ENCODE measurements around the gene NAB2.
A peak's percentile ranks its signal among the peaks of the same experiment; 100 is the strongest.

NAB2 gene

GRCh38 chr12:57109207-57110103, 20.5 kb downstream of the NAB2 start:
- TF ChIP-seq, protein P1, sequence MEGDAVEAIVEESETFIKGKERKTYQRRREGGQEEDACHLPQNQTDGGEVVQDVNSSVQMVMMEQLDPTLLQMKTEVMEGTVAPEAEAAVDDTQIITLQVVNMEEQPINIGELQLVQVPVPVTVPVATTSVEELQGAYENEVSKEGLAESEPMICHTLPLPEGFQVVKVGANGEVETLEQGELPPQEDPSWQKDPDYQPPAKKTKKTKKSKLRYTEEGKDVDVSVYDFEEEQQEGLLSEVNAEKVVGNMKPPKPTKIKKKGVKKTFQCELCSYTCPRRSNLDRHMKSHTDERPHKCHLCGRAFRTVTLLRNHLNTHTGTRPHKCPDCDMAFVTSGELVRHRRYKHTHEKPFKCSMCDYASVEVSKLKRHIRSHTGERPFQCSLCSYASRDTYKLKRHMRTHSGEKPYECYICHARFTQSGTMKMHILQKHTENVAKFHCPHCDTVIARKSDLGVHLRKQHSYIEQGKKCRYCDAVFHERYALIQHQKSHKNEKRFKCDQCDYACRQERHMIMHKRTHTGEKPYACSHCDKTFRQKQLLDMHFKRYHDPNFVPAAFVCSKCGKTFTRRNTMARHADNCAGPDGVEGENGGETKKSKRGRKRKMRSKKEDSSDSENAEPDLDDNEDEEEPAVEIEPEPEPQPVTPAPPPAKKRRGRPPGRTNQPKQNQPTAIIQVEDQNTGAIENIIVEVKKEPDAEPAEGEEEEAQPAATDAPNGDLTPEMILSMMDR (IDR thresholded peaks at IDR 0.05; ENCODE audit: insufficient read depth, low read depth, low read length, missing control alignments) = no peak
- no peak for DNase-seq (ENCODE audit: low read depth)
- peak overlapping the region; percentile 98 for H3K4me3 ChIP-seq (ENCODE audit: low read depth, low read length)

- peak; percentile 89 for DNase-seq (ENCODE audit: low read depth)
- H3K4me3 ChIP-seq (ENCODE audit: low read depth, low read length) = peak overlapping the region; percentile 98
- TF ChIP-seq, protein P1 (IDR thresholded peaks at IDR 0.05; ENCODE audit: insufficient read depth, low read depth, low read length, missing control alignments) = no peak
Measured at GRCh38 chr12:57110104-57111030, 21.5 kb downstream of the NAB2 start.

GRCh38 chr12:57111031-57111734, 22.3 kb downstream of the NAB2 start, which contains the start of gene STAT6:
Gene STAT6 (minus strand): TSS chr12:57111362. CDS start chr12:57108278, 3,084 bp downstream.
- peak; percentile 93 for DNase-seq (ENCODE audit: low read depth)
- H3K4me3 ChIP-seq (ENCODE audit: low read depth, low read length) = peak within 1 kb of the TSS; percentile 98
- TF ChIP-seq, protein P1 (IDR thresholded peaks at IDR 0.05; ENCODE audit: insufficient read depth, low read depth, low read length, missing control alignments) = no peak

- TF ChIP-seq, protein P1 (IDR thresholded peaks at IDR 0.05; ENCODE audit: insufficient read depth, low read depth, low read length, missing control alignments) = peak; percentile 77
- H3K4me3 ChIP-seq (ENCODE audit: low read depth, low read length) = peak overlapping the region; percentile 98
- DNase-seq (ENCODE audit: low read depth) = no peak
Measured at GRCh38 chr12:57112492-57113294, 23.8 kb downstream of the NAB2 start.

DNA sequence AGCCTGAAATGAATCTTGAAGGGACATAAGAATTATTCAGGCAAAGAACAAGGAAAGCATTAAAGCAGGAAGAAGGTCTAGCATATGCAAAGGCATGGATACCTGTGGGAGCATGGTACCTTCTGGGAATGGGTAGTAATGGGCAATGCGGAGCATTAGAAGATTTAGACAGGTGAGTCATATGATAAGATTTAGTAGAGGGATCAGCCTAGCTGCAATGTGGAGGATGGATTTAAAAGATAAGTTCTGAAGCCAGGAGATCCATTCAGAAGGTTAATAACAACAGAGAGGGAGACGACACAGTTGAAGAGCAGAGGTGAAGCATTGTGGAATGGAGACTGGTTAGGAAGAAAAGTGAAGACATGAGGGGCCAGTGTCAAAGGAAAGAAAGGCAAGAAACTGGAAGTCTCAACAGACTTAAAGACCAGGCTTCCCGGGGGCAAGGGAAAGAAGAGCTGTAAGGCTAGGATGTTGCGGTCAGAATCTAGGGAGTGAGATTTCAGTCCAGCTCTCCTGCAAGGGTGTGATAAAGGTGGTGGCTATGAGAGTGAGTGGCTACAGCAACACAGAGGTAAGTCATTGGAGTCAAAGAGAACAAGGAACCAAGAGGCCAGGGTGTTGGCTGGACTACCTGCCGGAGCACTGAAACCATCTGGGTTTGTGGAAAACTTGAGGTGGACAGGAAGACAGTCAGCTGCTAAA, 27.8 kb downstream of the NAB2 start:
- DNase-seq (ENCODE audit: low read depth) = no peak
- H3K4me3 ChIP-seq (ENCODE audit: low read depth, low read length) = no peak overlapping the region
- TF ChIP-seq, protein P1 (IDR thresholded peaks at IDR 0.05; ENCODE audit: insufficient read depth, low read depth, low read length, missing control alignments) = no peak

All from GM12865 (cell line).